ENCODE results near the gene ALDH8A1.

The ALDH8A1 gene

DNA sequence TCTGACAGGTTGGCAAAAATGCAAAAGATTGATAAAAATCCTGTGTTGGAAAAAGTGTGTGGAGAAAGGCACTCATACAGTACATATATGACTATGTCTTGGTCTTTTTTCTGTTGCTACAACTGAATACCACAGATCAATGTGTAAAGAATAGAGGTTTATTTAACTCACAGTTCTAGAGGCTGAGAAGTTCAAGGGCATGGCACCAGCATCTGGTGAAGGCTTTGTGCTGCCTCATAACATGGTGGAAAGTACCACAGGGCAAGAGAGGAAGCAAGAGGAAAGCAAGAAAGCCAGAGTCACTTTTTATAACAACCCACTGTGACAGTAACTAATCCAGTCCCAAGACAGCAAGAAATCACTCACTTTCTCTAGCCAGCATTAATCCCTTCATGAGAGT, 57.5 kb downstream of the ALDH8A1 start:
- TF ChIP-seq, protein P1, sequence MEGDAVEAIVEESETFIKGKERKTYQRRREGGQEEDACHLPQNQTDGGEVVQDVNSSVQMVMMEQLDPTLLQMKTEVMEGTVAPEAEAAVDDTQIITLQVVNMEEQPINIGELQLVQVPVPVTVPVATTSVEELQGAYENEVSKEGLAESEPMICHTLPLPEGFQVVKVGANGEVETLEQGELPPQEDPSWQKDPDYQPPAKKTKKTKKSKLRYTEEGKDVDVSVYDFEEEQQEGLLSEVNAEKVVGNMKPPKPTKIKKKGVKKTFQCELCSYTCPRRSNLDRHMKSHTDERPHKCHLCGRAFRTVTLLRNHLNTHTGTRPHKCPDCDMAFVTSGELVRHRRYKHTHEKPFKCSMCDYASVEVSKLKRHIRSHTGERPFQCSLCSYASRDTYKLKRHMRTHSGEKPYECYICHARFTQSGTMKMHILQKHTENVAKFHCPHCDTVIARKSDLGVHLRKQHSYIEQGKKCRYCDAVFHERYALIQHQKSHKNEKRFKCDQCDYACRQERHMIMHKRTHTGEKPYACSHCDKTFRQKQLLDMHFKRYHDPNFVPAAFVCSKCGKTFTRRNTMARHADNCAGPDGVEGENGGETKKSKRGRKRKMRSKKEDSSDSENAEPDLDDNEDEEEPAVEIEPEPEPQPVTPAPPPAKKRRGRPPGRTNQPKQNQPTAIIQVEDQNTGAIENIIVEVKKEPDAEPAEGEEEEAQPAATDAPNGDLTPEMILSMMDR (IDR thresholded peaks at IDR 0.05) = no peak

DNA sequence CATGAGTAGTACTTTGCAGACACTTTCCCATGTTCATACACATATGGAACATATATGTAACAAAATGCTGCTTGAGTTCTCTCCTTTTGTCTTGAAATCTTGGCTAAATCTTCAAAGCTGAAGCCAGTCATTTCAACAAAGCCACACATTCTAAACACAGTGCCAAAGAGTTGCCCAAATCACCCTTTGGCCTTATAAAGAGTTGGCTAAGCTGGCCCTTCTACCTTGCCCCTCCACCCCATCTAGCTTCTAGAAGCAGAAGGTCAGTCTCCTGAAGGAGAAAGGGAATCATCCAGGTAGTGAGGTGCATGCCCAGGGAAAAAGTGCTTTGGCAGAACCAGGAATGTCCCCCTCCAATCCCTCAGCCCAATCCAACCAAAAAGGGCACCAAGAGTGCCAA, 58.3 kb downstream of the ALDH8A1 start:
- TF ChIP-seq, protein P1 (IDR thresholded peaks at IDR 0.05) = no peak

DNA sequence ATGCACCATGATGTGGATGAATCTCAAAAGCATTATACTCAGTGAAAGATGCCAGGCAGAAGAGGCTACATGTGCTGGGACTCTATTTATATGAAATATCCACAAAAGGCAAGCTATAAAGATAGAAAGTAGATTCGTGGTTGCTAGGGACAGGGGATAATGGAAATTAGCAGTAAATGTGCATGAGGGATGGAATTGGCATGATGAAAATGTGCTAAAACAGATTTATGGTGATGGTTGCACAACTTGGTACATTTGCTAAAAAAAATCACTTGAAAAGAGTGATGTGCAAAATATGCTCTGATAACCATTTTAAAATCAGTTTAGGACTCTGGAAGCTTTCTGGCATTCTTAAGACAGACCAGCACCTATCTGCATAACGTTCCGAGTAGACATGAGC, 61.6 kb downstream of the ALDH8A1 start:
- TF ChIP-seq, protein P1 (IDR thresholded peaks at IDR 0.05) = no peak

DNA sequence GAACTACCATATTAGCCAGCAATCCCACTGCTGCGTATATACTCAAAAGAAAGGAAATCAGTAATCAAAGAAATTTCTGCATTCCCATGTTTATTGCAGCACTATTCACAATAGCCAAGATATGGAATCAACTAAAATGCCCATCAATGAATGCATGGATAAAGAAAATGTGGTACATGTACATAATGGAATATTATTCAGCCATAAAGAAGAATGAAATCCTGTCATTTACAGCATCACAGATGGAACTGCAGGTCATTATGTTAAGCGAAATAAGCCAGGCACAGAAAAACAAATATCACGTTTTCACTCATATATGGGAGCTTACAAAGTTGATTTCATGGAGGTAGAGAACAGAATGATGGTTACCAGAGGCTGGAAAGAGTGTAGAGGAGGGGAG, 65.1 kb downstream of the ALDH8A1 start:
- TF ChIP-seq, protein P1 (IDR thresholded peaks at IDR 0.05) = no peak

DNA sequence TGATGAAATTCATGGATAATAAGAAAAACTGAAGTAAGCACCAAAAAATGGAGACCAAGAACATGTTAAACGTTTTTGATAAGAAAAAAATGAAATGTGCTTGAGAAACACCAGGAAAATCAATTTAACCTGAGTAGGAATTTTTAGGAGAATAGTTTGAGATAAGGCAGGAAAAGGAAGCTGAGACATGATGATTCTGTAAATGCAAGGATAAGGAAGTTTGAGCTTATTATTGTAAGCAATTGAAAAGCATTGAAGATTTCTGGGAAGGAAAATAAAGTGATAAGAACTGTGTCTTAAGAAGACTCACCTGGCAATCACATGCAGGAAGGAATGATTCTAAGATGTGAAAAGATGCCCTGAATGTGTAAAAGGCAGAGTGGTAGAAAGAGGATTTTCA, 66.6 kb downstream of the ALDH8A1 start:
- TF ChIP-seq, protein P1 (IDR thresholded peaks at IDR 0.05) = no peak

DNA sequence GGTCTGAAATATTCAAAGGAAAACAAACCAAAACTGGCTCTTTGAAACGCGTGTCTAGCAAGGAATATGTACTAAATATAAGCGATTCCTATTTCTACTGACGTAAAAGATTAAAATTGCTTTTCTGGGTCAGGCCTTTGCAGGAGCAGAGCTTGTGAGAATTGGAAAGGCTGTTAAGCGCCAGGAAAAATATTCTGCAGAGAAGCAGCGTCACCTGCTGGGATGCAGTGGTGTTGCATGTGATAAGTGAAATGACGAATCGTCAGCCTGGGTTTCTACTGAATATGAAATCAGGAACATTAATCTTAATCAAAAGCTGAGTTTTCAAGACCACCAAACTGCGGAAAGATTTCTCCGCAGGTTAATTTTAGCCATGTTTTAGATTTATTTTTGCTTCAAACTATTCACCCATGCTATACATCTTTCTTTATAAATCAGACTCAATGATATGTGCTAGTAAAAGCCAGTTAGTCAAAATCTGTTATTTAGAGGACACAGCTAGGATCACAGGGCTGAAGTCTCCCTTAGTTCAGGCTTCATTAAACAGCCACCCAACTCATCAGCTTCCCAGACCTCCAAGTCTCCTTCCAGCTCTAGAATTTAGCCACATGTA, 67.4 kb downstream of the ALDH8A1 start:
- TF ChIP-seq, protein P1 (IDR thresholded peaks at IDR 0.05) = peak; percentile 99

DNA sequence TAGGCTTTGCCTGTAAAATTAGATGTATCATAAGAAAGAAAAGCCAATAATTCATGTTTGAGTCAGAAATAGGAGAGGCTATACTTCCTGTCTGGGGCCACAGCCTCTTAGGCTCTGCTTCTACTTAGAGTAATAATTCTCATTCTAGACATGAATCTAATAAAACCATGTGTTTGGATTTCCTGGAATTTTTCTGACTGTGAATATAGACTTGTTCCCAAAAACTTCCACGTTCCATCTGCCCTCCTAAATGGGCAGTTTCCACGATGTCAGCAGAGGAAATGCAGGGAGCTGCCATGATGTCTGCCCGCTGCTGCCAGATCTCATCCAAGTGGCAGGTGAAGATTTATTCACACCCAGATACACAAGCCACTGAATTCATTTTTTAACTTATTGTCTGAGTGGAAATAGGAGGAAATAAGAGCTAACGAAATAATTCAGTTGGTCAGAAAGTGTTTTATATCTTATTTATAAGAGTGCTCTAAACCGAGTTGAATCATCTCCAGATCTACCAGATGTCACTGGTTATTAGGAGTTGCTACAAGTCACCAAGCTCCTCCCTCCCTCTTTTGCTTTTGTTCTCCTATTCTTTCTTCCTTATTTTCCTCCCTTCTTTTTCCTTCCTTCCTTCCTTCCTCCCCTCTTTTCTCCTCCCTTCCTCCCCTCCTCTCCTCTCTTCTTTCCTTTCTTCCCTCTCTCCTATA, 69.3 kb downstream of the ALDH8A1 start:
- TF ChIP-seq, protein P1 (IDR thresholded peaks at IDR 0.05) = no peak

Measured in LNCAP (cell line).